Activated CD8-positive, alpha-beta memory T cell treated with anti-CD3 and anti-CD28 coated beads for 4 hours (primary cell): ENCODE measurements around the gene KCNH6.

Experiments used
- DNase-seq, 2 donors: peaks; one replicate each; pipeline ENCODE4 v3.0.0-alpha.2; 2020; ENCODE audit warnings: low read depth in 2 of 2

KCNH6 gene

GRCh38 chr17:63550817-63551639, 27.9 kb downstream of the KCNH6 start:
- no peak for DNase-seq

GRCh38 chr17:63552211-63552610, 29.1 kb downstream of the KCNH6 start:
- no peak for DNase-seq

DNA sequence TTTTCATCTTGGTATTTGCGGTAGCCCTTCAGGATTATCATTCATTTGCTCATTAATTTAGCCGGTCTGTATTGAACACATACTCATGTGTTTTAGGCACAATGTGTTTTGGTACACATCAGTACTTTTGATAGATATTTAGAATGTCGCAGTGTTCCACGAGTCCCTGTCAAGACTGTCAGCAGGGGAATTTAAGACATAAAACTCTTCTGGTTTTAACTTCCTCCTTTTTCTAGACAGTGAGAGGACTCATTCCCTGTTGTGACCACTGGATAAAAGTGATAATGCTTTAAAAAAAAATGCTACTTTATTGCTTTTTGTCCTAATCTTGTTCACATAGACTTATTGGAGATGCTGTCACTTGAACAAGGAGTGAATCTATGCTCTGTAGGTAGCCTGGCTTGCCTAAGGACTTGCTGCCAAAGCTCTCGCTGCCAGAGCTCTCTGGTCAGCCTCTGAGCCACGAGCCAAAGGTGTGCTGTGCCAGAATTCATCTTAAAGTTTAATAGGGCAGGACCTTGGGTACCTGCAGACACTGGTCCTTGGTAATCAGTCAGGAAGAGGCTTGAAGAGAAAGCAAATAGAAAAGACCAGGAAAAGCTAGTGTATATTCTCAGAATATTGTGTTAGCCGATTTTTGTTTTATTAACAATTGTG, 32.5 kb downstream of the KCNH6 start:
- no peak for DNase-seq

DNA sequence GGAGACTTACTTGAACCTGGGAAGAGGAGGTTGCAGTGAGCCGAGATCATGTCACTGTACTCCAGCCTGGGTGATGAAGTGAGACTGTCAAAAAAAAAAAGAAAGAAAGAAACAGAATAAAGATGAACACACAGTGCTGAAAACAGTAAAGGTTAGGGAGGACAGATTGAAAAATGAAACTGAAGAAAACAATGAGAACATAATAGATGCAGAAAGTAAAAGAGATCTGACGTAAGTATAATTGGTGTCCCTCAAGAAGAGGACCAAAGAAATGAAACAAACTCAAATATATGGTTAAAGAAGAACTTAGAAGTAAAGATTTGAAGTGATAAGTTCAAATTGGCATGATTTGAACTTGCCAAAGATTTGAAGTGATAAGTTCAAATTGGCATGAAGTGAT, 34.3 kb downstream of the KCNH6 start:
- DNase-seq = no peak

GRCh38 chr17:63558441-63558840, 35.3 kb downstream of the KCNH6 start:
- DNase-seq = no peak

- DNase-seq = no peak
These were observed 38.7 kb downstream of the KCNH6 start for GRCh38 chr17:63561819-63562218.

- no peak for DNase-seq
These were observed 40.2 kb downstream of the KCNH6 start for GRCh38 chr17:63563339-63563738.

DNA sequence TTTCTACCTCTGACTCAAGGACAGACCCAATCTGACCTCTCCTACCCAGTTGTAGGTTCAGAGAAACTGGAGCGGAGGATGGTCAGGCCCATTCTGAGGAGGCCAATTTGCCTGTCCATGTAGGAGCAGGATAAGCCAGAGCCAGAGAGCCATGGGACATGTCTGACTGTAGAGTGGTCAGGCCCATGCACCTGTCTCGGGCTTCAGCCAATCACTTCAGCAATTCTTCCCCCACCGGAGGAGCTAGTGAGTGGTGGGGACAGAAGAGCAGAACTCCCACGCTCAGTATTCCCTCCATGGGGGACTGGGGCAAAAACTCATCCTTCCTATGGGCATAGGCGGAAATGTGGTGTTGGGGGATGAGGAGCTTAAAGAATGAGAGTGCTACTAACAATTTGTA, 41.4 kb downstream of the KCNH6 start:
- no peak for DNase-seq

DNA sequence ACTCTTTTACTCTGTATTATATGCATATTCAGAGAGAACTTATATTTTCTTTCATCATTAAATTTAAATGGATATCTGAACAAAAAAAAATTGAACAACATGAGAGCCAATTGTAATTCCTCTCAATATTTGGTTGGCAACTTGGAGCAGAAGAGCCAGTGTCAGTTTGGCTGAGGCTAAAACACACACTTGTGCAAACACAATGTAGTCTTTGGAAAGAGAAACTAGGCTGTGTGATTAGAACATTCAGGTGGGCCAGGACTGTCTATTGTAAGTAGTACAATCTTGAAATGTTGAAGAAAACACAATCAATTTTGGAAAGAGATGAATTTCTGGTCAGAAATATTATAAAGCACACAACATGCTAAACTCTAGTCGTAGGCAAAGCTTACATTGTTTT, 44.1 kb downstream of the KCNH6 start:
- DNase-seq = no peak

- no peak for DNase-seq
These were observed 45.4 kb downstream of the KCNH6 start for GRCh38 chr17:63568563-63568962.

DNA sequence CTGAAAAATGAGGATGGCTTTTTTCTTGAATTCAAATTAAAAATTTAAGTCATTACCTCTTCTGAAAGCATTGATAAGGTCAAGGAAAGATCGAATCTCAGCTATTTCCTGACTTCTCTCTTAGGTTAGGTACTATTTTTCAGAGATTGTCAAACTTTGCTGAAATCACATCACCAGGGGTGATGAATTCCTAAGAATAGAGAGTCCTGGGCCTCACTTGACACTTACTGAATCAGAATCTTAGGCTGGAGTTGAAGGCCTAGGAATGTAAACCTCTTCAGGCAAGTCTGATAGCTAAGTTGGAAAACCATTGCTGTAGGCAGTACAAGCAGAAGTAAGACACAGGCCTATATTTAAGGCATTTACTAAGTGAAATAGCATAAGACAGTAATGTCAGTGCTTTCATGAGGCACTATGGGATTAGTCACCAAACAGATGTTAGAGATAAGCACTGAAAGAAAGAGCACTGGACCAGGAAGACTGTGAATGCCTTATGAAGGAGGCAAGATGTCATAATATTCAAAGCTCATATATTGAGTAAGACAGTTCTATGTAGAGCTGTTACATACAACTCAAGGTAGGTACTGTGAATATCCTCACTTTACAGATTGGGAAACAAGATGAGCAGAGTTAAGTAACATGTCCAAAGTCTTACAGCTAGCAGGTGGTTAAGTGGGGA, 48.6 kb downstream of the KCNH6 start:
- no peak for DNase-seq

DNA sequence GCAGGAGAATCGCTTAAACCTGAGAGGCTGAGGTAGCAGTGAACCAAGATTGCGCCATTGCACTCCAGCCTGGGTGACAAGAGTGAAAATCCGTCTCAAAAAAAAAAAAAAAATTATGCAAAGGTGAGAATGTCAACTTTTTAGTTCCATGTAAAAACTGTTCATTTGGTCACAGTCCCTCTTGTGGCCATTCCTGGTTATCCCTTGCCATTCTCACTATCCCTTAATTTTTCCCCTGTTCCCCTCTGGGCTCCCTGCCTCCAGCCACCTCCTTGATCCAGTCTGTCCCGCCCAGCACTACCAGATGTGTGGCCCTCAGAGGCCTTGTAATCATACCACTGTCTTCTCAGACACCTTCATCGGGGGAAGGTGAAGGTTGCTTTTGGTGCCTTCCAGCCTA, 50.5 kb downstream of the KCNH6 start:
- no peak for DNase-seq

DNA sequence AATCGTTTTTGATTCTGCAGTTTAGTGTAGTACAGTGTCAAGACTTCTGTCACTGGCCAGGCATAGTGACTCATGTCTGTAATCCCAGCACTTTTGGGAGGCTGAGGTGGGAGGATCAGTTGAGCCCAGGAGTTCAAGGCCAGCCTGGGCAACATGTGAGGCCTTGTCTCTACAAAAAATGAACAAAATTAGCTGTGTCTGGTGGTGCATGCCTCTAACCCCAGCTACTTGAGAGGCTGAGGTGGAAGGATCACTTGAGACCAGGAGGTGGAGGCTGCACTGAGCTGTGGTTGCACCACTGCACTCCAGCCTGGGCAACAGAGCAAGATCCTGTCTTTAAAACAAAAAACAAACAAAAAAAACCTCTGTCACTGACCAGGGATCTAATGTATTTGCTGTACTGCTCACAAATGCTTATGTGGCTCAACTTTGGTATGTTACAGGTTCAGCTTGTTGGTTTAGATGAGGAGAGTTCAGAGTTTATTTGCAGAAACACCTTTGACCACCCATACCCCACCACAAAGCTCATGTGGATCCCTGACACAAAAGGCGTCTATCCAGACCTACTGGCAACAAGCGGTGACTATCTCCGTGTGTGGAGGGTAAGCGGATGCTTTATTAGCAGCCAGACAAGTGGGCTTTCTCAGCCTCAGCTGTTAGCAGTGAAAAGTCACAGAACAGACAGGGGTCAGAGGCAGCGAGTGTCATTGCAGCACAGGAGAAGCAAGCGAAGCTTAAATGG, 55.0 kb downstream of the KCNH6 start:
- no peak for DNase-seq

DNA sequence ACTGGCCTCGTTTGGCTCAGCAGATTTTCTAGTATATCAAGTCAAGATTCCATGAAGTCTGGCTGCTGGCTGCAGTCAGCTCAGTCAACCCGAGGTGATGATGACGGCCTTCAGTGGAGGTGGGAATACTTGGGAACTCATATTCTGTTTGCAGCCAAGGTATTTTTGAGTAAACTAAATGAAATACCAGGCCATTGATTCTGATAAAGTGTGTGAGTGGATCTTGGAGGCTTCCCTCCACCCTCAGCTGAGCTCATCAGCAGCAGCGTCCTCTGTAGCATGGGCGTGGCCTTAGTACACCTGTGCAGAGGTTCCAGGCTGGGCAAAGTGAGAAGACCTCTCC, 55.6 kb downstream of the KCNH6 start:
- no peak for DNase-seq

DNA sequence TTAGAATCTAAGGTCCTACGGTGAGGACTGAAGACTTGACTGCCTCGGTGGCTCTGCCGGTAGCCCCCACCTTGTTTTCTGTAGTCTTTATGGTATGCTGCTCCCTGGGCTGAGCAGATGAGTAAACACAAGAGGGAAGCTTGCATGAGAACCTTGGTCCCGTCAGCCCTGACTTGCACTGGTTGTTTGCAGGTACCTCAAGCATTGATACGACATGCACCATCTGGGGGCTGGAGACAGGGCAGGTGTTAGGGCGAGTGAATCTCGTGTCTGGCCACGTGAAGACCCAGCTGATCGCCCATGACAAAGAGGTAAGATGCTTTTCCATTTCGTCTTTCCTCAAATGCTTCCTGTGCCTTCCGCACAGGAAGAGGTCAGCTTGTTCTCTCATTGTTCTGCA, 56.5 kb downstream of the KCNH6 start:
- no peak for DNase-seq

DNA sequence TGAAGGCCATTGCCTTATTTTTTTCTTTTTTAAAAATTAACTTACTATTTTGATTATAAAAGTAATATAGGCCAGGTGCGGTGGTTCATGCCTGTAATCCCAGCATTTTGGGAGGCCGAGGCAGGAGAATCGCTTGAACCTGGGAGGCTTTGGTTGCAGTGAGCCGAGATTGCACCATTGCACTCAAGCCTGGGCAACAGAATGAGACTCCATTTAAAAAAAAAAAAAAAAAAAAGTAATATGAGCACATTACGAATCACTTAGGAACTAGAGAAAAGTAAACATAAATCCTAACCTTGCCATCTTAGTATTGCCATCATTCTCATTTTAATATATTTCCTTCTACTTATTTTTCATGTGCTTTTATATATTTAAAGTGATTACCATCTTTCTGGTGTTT, 64.6 kb downstream of the KCNH6 start:
- no peak for DNase-seq

- no peak for DNase-seq
These were observed 65.6 kb downstream of the KCNH6 start for GRCh38 chr17:63588797-63589196.

DNA sequence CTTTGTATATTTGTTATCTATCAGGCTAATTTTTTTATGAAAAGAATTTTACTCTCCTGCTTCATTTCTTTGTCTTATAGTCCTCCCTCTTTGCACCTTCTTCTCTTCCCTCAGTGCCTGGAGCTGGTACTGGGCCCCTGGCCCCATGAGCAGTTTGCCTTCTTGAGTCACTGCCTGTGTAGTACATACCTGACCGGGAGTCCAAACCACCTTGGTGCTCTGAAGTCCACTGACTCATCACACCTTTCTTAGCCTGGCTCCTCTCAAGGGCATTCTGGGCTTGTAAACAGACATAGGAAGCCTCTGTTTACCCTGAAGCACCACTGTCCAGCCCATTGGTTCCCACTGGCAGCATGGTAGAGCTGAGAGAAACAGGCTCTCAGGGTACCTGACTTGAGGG, 66.5 kb downstream of the KCNH6 start:
- no peak for DNase-seq

- DNase-seq = no peak
These were observed 69.6 kb downstream of the KCNH6 start for GRCh38 chr17:63592797-63593196.

DNA sequence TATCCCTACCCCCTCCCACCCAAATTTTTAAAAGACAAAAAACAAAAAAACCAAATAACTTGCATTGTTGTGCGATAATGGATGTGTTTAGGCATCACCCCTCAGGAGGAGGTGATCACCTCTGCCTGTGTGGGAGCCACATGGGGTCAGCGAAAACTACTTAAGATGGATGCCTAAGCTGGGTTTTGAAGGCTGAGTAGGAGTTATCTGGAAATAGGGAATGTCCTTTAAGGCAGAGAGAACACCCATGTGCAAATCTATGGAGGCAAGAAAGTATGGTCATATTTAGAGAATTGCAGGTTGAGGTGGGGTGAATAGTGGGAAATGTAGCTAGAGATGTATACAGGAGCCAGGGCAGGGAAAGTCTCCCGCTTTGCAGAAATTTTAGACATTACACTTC, 72.0 kb downstream of the KCNH6 start:
- no peak for DNase-seq
